Activated B cell treated with CpG ODN at 0.5 μM for 24 hours (primary cell): ENCODE data around the gene KBTBD12. TPM values are rescaled to one million over a fixed set of nuclear protein-coding genes. Genes with fewer than 3 reads are reported as not detected.
"Not testable (repeated sequence)": the region's sequence is repeated elsewhere in the genome, so short reads cannot be mapped to it uniquely, and the experiment has no call there.

Experiments
- ATAC-seq: fragments of 200-7000 bp; cut with Tn5 transposase; one replicate; pipeline ENCODE4 v1.10.0; 2021; ENCODE audit warnings: low read depth, mild to moderate bottlenecking, moderate library complexity
- CTCF ChIA-PET: fragments of 350-600 bp; sonication (Branson Sonifier 250); formaldehyde crosslinking; loops from one replicate; lab custom pipeline; 2021; ENCODE audit warnings: antibody characterized with exemption; lab: Charles Lee
- POLR2A ChIA-PET: fragments of 350-600 bp; sonication (Branson Sonifier 250); formaldehyde crosslinking; loops from one replicate; lab custom pipeline; 2021; ENCODE audit warnings: antibody characterized with exemption; lab: Charles Lee
- DNase-seq: peaks from one replicate; pipeline ENCODE4 v3.0.0; 2022
- H3K27ac Mint-ChIP-seq: one replicate; pipeline ENCODE4 v1.8.0; 2020; ENCODE audit warnings: mixed read lengths
- H3K27me3 Mint-ChIP-seq: one replicate; pipeline ENCODE4 v1.8.0; 2021; ENCODE audit warnings: mixed read lengths
- H3K36me3 Mint-ChIP-seq: one replicate; pipeline ENCODE4 v1.8.0; 2021; ENCODE audit warnings: low read depth, mixed read lengths
- H3K4me1 Mint-ChIP-seq: one replicate; pipeline ENCODE4 v1.8.0; 2021; ENCODE audit warnings: mixed read lengths
- H3K4me3 Mint-ChIP-seq: one replicate; pipeline ENCODE4 v1.8.0; 2020; ENCODE audit warnings: mild to moderate bottlenecking, mixed read lengths
- H3K9me3 Mint-ChIP-seq: one replicate; pipeline ENCODE4 v1.8.0; 2020; ENCODE audit warnings: mixed read lengths
- CTCF ChIP-seq: fragments of 200-600 bp; IDR thresholded peaks from one replicate; pipeline ENCODE4 v1.8.0; 2022; ENCODE audit warnings: antibody characterized with exemption, mild to moderate bottlenecking
- intact Hi-C: fragments of 100-400 bp; cut with micrococcal nuclease; formaldehyde crosslinking; loops from one replicate; pipeline ENCODE4 v1.15.1; 2024
- total RNA-seq: library from RNA; stranded (reverse); gene quantifications from 2 replicates; pipeline ENCODE4 v1.2.3, GENCODE V29; 2022

KBTBD12 gene
- 0.16 and 0.20 TPM in 2 replicates for total RNA-seq

DNA sequence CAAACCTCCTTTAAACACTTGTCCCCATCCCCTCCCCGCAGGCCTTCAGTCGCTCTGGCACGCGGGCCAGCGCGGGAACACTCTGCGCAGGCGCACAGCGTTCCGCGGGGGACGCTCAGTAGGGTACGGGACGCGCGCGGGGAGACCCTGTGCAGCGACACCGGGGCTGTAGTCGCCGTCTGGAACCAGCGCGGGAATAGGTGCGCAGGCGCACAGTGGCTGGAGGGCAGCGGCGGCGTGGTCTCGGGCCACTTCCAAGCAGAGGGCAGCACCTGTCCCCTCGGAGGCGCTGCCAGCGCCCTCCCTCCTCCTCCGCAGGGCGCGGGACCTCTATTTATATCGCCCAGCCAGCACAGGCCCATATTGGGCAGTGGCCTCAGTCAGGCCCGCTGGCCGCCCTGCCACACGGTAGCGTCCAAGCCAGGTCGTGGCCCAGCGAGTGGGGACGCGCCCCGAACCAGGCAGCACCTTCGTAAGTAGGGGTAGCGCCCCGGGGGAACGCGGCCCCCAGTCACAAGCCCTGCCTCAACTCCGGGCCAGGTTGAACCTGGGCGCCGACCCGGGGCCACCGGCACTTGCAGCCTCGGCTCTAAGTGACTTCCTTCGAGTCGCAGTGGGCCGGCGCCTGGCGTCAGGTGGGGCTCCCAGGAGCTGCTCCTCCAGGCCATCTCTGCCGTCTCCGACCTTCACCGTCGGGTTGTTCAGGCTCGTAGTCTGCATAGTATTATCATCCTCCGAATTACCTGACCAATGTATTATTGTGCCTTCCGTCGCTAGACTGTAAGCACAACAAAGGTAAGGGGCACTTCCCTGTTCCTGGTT, at the start of gene KBTBD12:
KBTBD12 (plus strand) TSS at position 118 of the 822 bp plus-strand sequence. CDS start 7,830 bp downstream, outside the sequence.
- Mint-ChIP-seq H3K27me3 (peaks cover 47% of the 10 kb centered on the region), H3K4me1 (peaks cover 5% of the 10 kb centered on the region), H3K27ac (no peak within 1 kb of the TSS), H3K9me3 (peaks cover 5% of the 10 kb centered on the region), H3K36me3 (no peaks in the 10 kb centered on the region), H3K4me3 (peak within 1 kb of the TSS; percentile 46)
- ChIA-PET POLR2A (no interaction called here), CTCF (no interaction called here)
- no peak for TF ChIP-seq CTCF
- DNase-seq (no peak), ATAC-seq (peak; percentile 25)
- intact Hi-C loops = no loop called here

GRCh38 chr3:127865941-127866340, 49.1 kb upstream of the KBTBD12 start:
- CTCF ChIA-PET = no interaction called here
- H3K4me3 Mint-ChIP-seq = no peak overlapping the region
- no peak for ATAC-seq
- no peak for DNase-seq
- no peaks in the 10 kb centered on the region for H3K36me3 Mint-ChIP-seq
- no peak for TF ChIP-seq CTCF
- no peaks in the 10 kb centered on the region for H3K27me3 Mint-ChIP-seq
- H3K27ac Mint-ChIP-seq = no peak overlapping the region
- no peaks in the 10 kb centered on the region for H3K4me1 Mint-ChIP-seq
- intact Hi-C loops = no loop called here
- POLR2A ChIA-PET = no interaction called here
- no peaks in the 10 kb centered on the region for H3K9me3 Mint-ChIP-seq

DNA sequence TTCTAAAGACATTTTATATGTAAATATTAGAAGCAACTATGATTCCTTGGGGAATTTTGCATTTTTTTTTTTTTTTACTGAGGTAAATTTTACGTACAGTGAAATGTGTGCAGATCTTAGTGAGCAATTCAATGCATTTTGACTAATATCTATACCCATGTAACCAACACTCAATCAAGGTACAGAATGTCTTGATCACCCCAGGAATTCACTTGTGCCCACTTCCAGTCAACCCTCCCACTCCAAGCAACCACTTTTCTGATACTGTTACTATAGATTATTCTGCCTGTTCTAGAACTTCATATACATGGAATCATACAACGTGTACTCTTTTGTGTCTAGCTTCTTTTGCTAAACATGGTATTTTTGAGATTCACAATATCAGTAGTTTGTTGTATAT, 47.6 kb upstream of the KBTBD12 start:
- no peak overlapping the region for H3K4me3 Mint-ChIP-seq
- intact Hi-C loops = no loop called here
- no peaks in the 10 kb centered on the region for H3K27me3 Mint-ChIP-seq
- no peaks in the 10 kb centered on the region for H3K4me1 Mint-ChIP-seq
- CTCF ChIA-PET = no interaction called here
- DNase-seq = no peak
- no peaks in the 10 kb centered on the region for H3K9me3 Mint-ChIP-seq
- H3K36me3 Mint-ChIP-seq = no peaks in the 10 kb centered on the region
- TF ChIP-seq CTCF = no peak
- H3K27ac Mint-ChIP-seq = no peak overlapping the region
- ATAC-seq = no peak
- POLR2A ChIA-PET = no interaction called here

- CTCF ChIA-PET = no interaction called here
- H3K9me3 Mint-ChIP-seq = no peaks in the 10 kb centered on the region
- H3K4me1 Mint-ChIP-seq = no peaks in the 10 kb centered on the region
- POLR2A ChIA-PET = interaction anchor here (1.0 kb wide), 1 partner anchor 41 kb away, joined by 3 read pairs; no protein-coding TSS in a partner anchor
- intact Hi-C loops = no loop called here
- DNase-seq (no peak), ATAC-seq (no peak)
- no peaks in the 10 kb centered on the region for H3K36me3 Mint-ChIP-seq
- no peak overlapping the region for H3K4me3 Mint-ChIP-seq
- H3K27me3 Mint-ChIP-seq = no peaks in the 10 kb centered on the region
- no peak overlapping the region for H3K27ac Mint-ChIP-seq
- TF ChIP-seq CTCF = no peak
Measured at GRCh38 chr3:127867986-127868385, 47.0 kb upstream of the KBTBD12 start.

DNA sequence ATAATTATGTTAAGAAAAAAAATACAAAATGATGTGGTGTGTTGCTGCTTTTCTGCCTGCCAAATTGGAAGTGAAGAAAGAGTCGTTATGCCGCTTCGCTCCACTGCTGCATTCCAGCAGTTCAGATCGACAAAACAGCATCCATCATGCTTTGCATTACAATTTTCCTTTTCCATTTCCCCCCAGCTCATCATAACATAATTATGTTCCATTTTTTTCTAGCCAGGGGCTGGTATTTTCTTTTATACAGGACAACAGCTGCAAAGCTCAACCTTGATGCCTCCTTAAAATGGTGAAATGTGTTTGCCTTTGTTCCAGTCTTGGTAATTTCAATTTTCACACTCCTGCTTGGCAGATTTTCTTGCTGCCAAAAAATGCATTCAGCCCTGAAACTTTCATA, 44.9 kb upstream of the KBTBD12 start:
- Mint-ChIP-seq H3K4me3 (no peak overlapping the region), H3K4me1 (no peaks in the 10 kb centered on the region), H3K9me3 (no peaks in the 10 kb centered on the region), H3K36me3 (no peaks in the 10 kb centered on the region), H3K27me3 (no peaks in the 10 kb centered on the region), H3K27ac (no peak overlapping the region)
- no peak for TF ChIP-seq CTCF
- intact Hi-C loops = no loop called here
- ATAC-seq (no peak), DNase-seq (no peak)
- ChIA-PET POLR2A (no interaction called here), CTCF (no interaction called here)

DNA sequence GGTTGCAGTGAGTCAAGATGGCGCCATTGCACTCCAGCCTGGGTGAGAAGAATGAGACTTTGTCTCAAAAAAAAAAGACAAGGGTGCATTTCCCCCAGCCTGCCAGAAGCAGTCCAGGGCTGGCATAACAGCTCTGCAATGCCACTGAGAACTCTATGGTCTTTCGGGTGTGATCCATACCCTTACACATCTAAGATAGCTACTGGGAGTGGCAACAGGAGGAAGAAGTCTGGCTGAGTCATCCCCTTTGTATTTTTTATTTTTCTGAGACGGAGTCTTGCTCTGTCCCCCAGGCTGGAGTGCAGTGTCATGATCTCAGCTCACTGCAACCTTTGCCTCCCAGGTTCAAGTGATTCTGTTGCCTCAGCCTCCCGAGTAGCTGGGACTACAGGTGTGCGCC, 40.9 kb upstream of the KBTBD12 start:
- H3K9me3 Mint-ChIP-seq, DNase-seq, ATAC-seq, POLR2A ChIA-PET, intact Hi-C loops, H3K27ac Mint-ChIP-seq, H3K27me3 Mint-ChIP-seq, H3K36me3 Mint-ChIP-seq, H3K4me3 Mint-ChIP-seq, H3K4me1 Mint-ChIP-seq, CTCF ChIA-PET: not testable (repeated sequence)
